Parathyroid adenoma (tissue), 2 donors: ENCODE measurements around the gene PEPD.

Source experiments
- H2AFZ ChIP-seq: fragments of 300-600 bp; sonication (generic); one replicate; pipeline ENCODE4 v1.7.0; 2017; ENCODE audit warnings: antibody characterized with exemption, mild to moderate bottlenecking
- H3K27ac ChIP-seq: fragments of 300-600 bp; sonication (generic); one replicate; pipeline ENCODE4 v1.7.0; 2017
- H3K27me3 ChIP-seq: fragments of 300-600 bp; sonication (generic); one replicate; pipeline ENCODE4 v1.7.0; 2017; ENCODE audit warnings: low read length; ENCODE audit not compliant: control insufficient read depth, insufficient read depth
- H3K36me3 ChIP-seq: fragments of 300-600 bp; sonication (generic); one replicate; pipeline ENCODE4 v1.7.0; 2017; ENCODE audit warnings: low read length; ENCODE audit not compliant: control insufficient read depth, insufficient read depth
- H3K4me1 ChIP-seq: fragments of 300-600 bp; sonication (generic); one replicate; pipeline ENCODE4 v1.7.0; 2017; ENCODE audit warnings: control low read depth
- H3K4me2 ChIP-seq: fragments of 300-600 bp; sonication (generic); one replicate; pipeline ENCODE4 v1.7.0; 2017; ENCODE audit warnings: low read length
- H3K4me3 ChIP-seq: fragments of 300-600 bp; sonication (generic); one replicate; pipeline ENCODE4 v1.7.0; 2017; ENCODE audit warnings: low read depth, low read length
- H3K79me2 ChIP-seq: fragments of 300-600 bp; sonication (generic); one replicate; pipeline ENCODE4 v1.7.0; 2017; ENCODE audit warnings: control low read depth
- H3K9ac ChIP-seq: fragments of 300-600 bp; sonication (generic); one replicate; pipeline ENCODE4 v1.7.0; 2017; ENCODE audit warnings: mild to moderate bottlenecking
- H3K9me3 ChIP-seq: fragments of 300-600 bp; sonication (generic); one replicate; pipeline ENCODE4 v1.7.0; 2017; ENCODE audit warnings: low read length; ENCODE audit not compliant: control insufficient read depth
- CTCF ChIP-seq: fragments of 300-600 bp; sonication (generic); IDR thresholded peaks from one replicate; pipeline ENCODE4 v1.7.0; 2017; ENCODE audit warnings: antibody characterized with exemption, mild to moderate bottlenecking
- donor health status: primary hyperparathyroidism.

The PEPD gene

GRCh38 chr19:33522371-33522662, 726 bp upstream of the PEPD start:
- Histone ChIP-seq H3K4me2 (peak overlapping the region; percentile 66), H3K27ac (no peak overlapping the region), H3K4me3 (peak overlapping the region; percentile 75), H3K9ac (no peak overlapping the region), H3K27me3 (no peaks in the 10 kb centered on the region), H3K9me3 (no peaks in the 10 kb centered on the region), H3K36me3 (no peaks in the 10 kb centered on the region), H3K4me1 (peaks cover 6% of the 10 kb centered on the region), H2AFZ (peak overlapping the region; percentile 96), H3K79me2 (no peaks in the 10 kb centered on the region)
- TF ChIP-seq CTCF, result no peak

DNA sequence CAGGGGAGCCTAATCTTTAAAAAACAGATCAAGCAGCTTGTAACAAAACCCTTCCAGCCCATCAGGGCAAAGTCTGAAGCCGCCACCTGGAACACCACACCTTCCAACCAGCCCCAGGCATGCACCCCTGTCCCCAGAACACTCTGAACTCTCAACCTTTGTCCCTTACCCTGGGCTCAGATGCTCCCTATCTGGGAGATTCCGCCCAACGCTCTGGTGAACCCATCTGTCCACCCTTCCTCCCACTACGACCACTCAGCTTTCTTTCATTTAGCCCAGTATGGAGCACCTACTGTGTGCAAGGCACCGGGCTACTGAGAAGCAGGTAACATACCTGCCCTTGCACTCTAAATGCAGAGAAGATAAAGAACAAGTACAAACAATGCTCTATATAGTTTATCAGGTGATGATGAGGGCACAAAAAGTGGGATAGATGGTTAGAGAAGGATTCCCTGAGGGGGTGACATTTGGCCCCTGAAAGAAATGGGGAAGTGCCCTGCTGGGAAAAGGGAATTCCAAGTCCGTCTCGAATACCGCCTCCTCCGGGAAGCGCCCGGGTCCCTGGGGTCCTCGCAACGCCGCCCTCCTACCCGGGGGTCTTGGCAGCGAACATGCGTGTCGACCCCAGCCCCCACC, 629 bp downstream of the PEPD start:
- peaks cover 6% of the 10 kb centered on the region for H3K4me1 ChIP-seq
- no peaks in the 10 kb centered on the region for H3K27me3 ChIP-seq
- no peak for TF ChIP-seq CTCF
- peak overlapping the region; percentile 29 for H3K27ac ChIP-seq
- peak overlapping the region; percentile 96 for H2AFZ ChIP-seq
- H3K4me3 ChIP-seq, result peak overlapping the region; percentile 75
- no peaks in the 10 kb centered on the region for H3K36me3 ChIP-seq
- peak overlapping the region; percentile 71 for H3K4me2 ChIP-seq
- H3K9me3 ChIP-seq, result no peaks in the 10 kb centered on the region
- H3K9ac ChIP-seq, result peak overlapping the region; percentile 34
- no peaks in the 10 kb centered on the region for H3K79me2 ChIP-seq

GRCh38 chr19:33520048-33520643, 1.4 kb downstream of the PEPD start:
- Histone ChIP-seq H3K79me2 (no peaks in the 10 kb centered on the region), H3K9ac (no peak overlapping the region), H3K27me3 (no peaks in the 10 kb centered on the region), H3K4me2 (no peak overlapping the region), H3K4me3 (no peak overlapping the region), H3K9me3 (no peaks in the 10 kb centered on the region), H3K36me3 (no peaks in the 10 kb centered on the region), H3K27ac (no peak overlapping the region), H2AFZ (no peak overlapping the region), H3K4me1 (peaks cover 6% of the 10 kb centered on the region)
- TF ChIP-seq CTCF, result no peak

DNA sequence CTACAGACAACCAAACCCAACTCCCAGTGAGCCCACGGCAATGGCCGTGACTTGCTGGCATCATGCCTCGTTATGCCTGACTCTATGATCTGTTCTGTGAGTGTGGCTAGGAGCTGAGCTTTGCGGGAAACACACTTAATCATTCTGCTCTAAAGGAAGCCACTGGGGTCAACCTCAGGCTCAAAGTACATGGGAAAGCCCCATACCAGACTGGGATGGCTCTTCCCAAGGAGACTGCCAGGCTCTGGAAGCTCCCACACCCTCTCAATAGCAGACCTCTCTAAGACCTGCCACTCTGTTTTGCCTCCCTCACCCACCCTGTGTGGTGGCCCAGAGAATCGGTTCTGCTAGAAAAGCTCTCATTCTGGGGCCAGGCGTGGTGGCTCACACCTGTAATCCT, 2.2 kb downstream of the PEPD start:
- H3K9me3 ChIP-seq, result no peaks in the 10 kb centered on the region
- H2AFZ ChIP-seq, result no peak overlapping the region
- TF ChIP-seq CTCF, result no peak
- H3K79me2 ChIP-seq, result no peaks in the 10 kb centered on the region
- H3K36me3 ChIP-seq, result no peaks in the 10 kb centered on the region
- H3K4me3 ChIP-seq, result no peak overlapping the region
- H3K9ac ChIP-seq, result no peak overlapping the region
- no peak overlapping the region for H3K4me2 ChIP-seq
- no peaks in the 10 kb centered on the region for H3K27me3 ChIP-seq
- H3K27ac ChIP-seq, result no peak overlapping the region
- H3K4me1 ChIP-seq, result peaks cover 6% of the 10 kb centered on the region

DNA sequence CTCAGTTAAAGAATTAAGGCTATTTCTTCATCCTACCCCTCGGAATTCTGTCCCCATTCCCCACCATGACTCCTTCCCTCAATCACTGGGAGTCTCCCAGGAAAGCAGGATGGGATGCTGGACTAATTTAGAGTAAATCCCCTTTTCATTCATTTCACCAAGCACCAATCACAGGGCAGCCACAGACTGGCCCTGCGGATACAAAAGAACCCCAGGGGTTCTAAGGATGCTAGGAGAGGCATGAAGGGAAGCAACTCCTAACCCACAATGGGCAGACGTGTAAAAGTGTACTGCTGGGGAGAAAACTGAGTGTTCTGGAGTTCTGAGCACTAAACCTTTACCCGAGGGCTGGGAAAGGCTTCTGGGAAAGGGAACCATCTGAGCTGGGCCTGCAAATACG, 3.0 kb downstream of the PEPD start:
- TF ChIP-seq CTCF, result no peak
- Histone ChIP-seq H3K4me2 (no peak overlapping the region), H3K79me2 (peaks cover 2% of the 10 kb centered on the region), H3K27ac (no peak overlapping the region), H3K4me1 (peaks cover 6% of the 10 kb centered on the region), H2AFZ (no peak overlapping the region), H3K9me3 (no peaks in the 10 kb centered on the region), H3K9ac (no peak overlapping the region), H3K27me3 (no peaks in the 10 kb centered on the region), H3K36me3 (no peaks in the 10 kb centered on the region), H3K4me3 (no peak overlapping the region)
